Activated naive CD4-positive, alpha-beta T cell treated with anti-CD3 and anti-CD28 coated beads, Interleukin-2, amount 50 U/mL, for 72 hours (primary cell): ENCODE results near the gene ATXN3. TPM values are rescaled to one million over a fixed set of nuclear protein-coding genes. Genes with fewer than 3 reads are reported as not detected.

Experiments used
- ATAC-seq, 2 donors: fragments of 150-1000 bp; cut with Tn5 transposase; 2 replicates each; pipeline ENCODE4 v1.10.0; 2021; ENCODE audit warnings: mild to moderate bottlenecking in 2 of 2, moderate library complexity in 2 of 2
- DNase-seq, 2 donors: peaks; one replicate each; pipeline ENCODE4 v3.0.0; 2021 to 2022; ENCODE audit warnings: low spot score in 2 of 2
- H3K27ac Mint-ChIP-seq, 2 donors: one replicate each; pipeline ENCODE4 v1.8.0; 2022; ENCODE audit warnings: mild to moderate bottlenecking in 2 of 2, mixed read lengths in 2 of 2
- H3K36me3 Mint-ChIP-seq, 2 donors: one replicate each; pipeline ENCODE4 v1.8.0; 2022; ENCODE audit warnings: mixed read lengths in 2 of 2
- H3K9me3 Mint-ChIP-seq, 2 donors: one replicate each; pipeline ENCODE4 v1.8.0; 2022; ENCODE audit warnings: mixed read lengths in 2 of 2
- total RNA-seq, 2 donors: library from RNA; stranded (reverse); gene quantifications; one replicate each; pipeline ENCODE4 v1.2.3, GENCODE V29; 2022

Gene ATXN3
- total RNA-seq: 10 to 100 TPM; 35.5 to 45.3 TPM

GRCh38 chr14:92106143-92106926 is at the start of gene ATXN3:
Gene ATXN3, minus strand, starts transcription at chr14:92106582. Its CDS starts 30 bp downstream, at chr14:92106552.
- no peaks in the 10 kb centered on the region for H3K9me3 Mint-ChIP-seq
- peaks cover 0 to 6% of the 10 kb centered on the region in 2 donors for H3K36me3 Mint-ChIP-seq
- peak within 1 kb of the TSS; percentile 91 to 96 for H3K27ac Mint-ChIP-seq
- ATAC-seq (peak; percentile 96 to 97), DNase-seq (peak; percentile 91 to 95)

- DNase-seq (no peak), ATAC-seq (no peak)
- Mint-ChIP-seq H3K9me3 (no peaks in the 10 kb centered on the region), H3K36me3 (peaks cover 11 to 15% of the 10 kb centered on the region in 2 donors), H3K27ac (no peak overlapping the region)
Observed at GRCh38 chr14:92154283-92154942, 48.0 kb upstream of the ATXN3 start.

DNA sequence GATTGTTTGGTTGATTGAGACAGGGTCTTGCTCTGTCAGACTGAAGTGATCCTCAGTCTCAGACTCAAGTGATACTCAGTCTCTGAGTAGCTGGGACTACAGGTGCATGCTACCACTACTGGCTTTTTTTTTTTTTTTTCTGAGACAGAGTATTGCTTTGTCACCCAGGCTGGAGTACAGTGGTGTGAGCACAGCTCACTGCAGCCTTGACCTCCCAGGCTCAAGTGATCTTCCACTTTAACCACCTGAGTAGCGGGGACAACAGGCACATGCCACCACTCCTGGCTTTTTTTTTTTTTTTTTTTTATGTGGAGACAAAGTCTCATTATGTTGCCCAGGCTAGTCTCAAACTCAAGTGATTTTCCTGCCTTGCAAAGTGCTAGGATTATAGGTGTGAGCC is 47.2 kb upstream of the ATXN3 start:
- DNase-seq: no peak
- Mint-ChIP-seq H3K36me3 (peaks cover 11 to 15% of the 10 kb centered on the region in 2 donors), H3K27ac (no peak overlapping the region), H3K9me3 (no peaks in the 10 kb centered on the region)
- no peak for ATAC-seq

- no peaks in the 10 kb centered on the region for H3K9me3 Mint-ChIP-seq
- peaks cover 20 to 35% of the 10 kb centered on the region in 2 donors for H3K36me3 Mint-ChIP-seq
- no peak overlapping the region for H3K27ac Mint-ChIP-seq
- ATAC-seq (no peak), DNase-seq (no peak)
Observed at GRCh38 chr14:92144708-92145107, 38.3 kb upstream of the ATXN3 start.

- ATAC-seq (no peak), DNase-seq (no peak)
- H3K36me3 Mint-ChIP-seq: peaks cover 20 to 35% of the 10 kb centered on the region in 2 donors
- no peak overlapping the region for H3K27ac Mint-ChIP-seq
- no peaks in the 10 kb centered on the region for H3K9me3 Mint-ChIP-seq
Observed at GRCh38 chr14:92143962-92144361, 37.6 kb upstream of the ATXN3 start.

GRCh38 chr14:92143309-92143708 is 36.9 kb upstream of the ATXN3 start:
- ATAC-seq (no peak), DNase-seq (no peak)
- no peak overlapping the region for H3K27ac Mint-ChIP-seq
- H3K9me3 Mint-ChIP-seq: no peaks in the 10 kb centered on the region
- peaks cover 20 to 41% of the 10 kb centered on the region in 2 donors for H3K36me3 Mint-ChIP-seq

DNA sequence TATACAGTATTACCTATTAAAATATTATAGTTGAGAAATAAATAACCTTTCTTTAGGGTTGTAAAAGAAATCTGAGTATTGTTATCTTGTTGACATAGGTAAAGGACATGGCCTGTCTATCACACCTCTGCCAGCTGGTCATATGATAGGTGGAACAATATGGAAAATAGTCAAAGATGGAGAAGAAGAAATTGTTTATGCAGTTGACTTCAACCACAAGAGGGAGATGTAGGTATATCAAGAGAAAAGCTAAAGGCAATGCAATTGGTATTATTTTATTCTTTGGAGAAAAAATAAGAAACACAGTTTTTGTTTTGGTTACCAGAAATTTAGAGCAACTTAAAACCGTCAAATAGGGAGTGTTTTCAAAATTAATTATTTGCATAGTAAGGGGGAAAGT is 28.9 kb upstream of the ATXN3 start:
- no peak overlapping the region for H3K27ac Mint-ChIP-seq
- peaks cover 6 to 14% of the 10 kb centered on the region in 2 donors for H3K36me3 Mint-ChIP-seq
- H3K9me3 Mint-ChIP-seq: no peaks in the 10 kb centered on the region
- ATAC-seq (no peak), DNase-seq (no peak)

DNA sequence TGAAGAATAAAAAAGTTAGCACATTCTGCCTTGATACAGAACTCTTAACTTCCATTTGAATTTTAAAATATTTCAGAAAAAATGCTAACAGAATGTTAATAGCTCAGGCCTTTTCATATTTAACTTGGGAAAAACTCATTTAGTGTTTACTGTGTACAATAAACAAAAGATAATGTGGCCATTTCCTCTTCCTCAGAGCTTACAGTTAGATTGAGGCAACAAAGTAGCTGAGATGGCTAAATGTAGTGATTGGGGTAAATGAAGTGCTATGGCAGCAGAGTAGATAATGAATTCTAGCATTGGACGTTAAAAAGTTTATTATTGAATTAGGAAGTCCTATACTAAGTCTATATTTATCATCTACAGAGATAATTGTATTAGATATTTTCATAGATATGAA is 28.1 kb upstream of the ATXN3 start:
- DNase-seq (no peak), ATAC-seq (no peak)
- Mint-ChIP-seq H3K36me3 (peaks cover 6 to 14% of the 10 kb centered on the region in 2 donors), H3K9me3 (no peaks in the 10 kb centered on the region), H3K27ac (no peak overlapping the region)

DNA sequence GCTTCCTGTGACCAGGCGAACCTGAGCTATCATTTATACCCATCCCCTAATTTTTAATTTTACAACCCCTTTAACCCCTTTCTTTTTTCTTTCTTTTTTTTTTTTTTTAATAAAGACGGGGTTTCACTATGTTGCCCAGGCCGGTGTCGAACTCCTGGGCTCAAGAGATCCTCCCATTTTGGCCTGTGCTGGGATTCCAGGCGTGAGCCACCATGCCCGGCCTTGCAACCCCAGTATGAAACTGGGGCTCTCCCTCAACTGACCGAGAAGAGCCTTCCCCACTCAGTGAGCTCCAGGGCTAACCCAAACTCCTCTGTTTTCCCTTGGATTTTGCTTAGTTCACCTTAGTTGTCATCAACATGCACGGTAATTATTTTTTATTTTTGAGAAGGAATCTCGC is 16.4 kb upstream of the ATXN3 start:
- Mint-ChIP-seq H3K27ac (peak overlapping the region; percentile 98 to 100), H3K36me3 (peaks cover 20 to 31% of the 10 kb centered on the region in 2 donors), H3K9me3 (no peaks in the 10 kb centered on the region)
- DNase-seq (no peak), ATAC-seq (no peak)

- Mint-ChIP-seq H3K36me3 (peaks cover 16 to 27% of the 10 kb centered on the region in 2 donors), H3K27ac (peak overlapping the region; percentile 98 to 100), H3K9me3 (no peaks in the 10 kb centered on the region)
- DNase-seq (no peak), ATAC-seq (peak in 1 of 2 donors; percentile 13)
Observed at GRCh38 chr14:92122351-92122677, 15.9 kb upstream of the ATXN3 start.

DNA sequence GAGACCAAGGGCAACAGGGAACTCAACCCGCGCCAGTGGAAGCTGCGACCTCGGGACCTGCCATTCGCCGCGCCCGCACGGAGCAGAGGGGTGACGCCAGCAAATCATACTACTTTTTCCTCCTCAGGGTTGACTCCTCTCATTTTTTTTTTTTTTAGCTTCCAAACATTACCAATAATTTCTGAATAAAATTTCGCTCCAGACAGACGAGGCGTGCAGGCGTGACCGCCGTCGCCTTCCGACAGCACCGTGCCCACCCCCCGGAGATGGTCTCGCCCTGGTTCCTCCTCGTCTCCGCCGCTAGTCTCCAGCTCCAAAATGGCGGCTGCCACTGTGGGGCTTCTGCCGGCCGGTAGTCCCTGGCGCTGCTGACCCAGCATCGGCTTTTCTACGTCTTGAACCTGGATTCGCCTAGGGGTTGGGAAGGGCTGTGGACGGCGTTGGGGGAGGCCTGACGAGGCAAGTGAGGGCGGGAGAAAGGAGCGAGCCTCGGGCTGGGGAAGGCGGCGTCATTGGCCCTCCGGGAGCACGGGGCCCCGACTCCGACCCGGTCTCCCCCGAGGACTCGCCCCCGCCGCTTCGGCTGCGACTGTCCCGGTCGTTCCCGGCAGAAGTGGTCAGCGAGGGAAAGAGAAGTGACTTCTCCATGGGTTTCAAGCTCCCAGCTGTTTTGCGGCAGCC is 15.4 kb upstream of the ATXN3 start, which contains the start of the genes CPSF2 and NDUFB1:
CPSF2 (plus strand) TSS at position 300 of the 681 bp plus-strand sequence. CDS start 9,016 bp downstream, outside the sequence.
NDUFB1 (minus strand) TSS at position 37 of the 681 bp plus-strand sequence. CDS start 4,069 bp downstream, outside the sequence.
- peak; percentile 86 to 87 for DNase-seq
- peak; percentile 90 to 92 for ATAC-seq
- Mint-ChIP-seq H3K36me3 (peaks cover 14 to 22% of the 10 kb centered on the region in 2 donors), H3K9me3 (no peaks in the 10 kb centered on the region), H3K27ac (peak within 1 kb of the TSS; percentile 98 to 100)

DNA sequence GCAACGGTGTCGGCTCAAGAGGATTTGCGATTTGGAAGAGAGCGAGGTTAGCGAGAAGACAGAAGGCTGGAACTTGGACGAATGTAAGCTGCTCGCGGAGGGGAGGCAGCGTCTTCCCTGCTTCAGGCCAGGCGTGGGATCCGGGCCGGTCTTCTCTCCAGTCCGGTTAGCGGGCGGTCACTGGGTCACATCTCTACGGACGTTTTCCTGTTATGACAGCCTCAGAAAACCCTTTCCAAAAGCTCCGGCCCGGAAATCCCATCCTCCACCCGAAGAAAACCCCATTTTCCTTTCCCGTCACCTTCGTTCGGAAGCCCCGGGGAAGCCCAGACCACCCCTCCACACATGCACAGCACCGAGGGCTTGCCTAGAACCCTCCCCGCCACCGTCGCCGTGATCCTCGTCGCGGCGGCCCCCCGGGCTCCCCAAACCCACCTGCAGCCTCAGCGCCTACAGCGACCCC is 14.9 kb upstream of the ATXN3 start:
- Mint-ChIP-seq H3K9me3 (no peaks in the 10 kb centered on the region), H3K27ac (peak overlapping the region; percentile 98 to 100), H3K36me3 (peaks cover 15 to 21% of the 10 kb centered on the region in 2 donors)
- ATAC-seq (peak; percentile 26 to 47), DNase-seq (no peak)

GRCh38 chr14:92109490-92109889 is 3.1 kb upstream of the ATXN3 start:
- ATAC-seq (no peak), DNase-seq (no peak)
- peak overlapping the region; percentile 75 to 91 for H3K27ac Mint-ChIP-seq
- no peaks in the 10 kb centered on the region for H3K9me3 Mint-ChIP-seq
- peaks cover 0 to 6% of the 10 kb centered on the region in 2 donors for H3K36me3 Mint-ChIP-seq

DNA sequence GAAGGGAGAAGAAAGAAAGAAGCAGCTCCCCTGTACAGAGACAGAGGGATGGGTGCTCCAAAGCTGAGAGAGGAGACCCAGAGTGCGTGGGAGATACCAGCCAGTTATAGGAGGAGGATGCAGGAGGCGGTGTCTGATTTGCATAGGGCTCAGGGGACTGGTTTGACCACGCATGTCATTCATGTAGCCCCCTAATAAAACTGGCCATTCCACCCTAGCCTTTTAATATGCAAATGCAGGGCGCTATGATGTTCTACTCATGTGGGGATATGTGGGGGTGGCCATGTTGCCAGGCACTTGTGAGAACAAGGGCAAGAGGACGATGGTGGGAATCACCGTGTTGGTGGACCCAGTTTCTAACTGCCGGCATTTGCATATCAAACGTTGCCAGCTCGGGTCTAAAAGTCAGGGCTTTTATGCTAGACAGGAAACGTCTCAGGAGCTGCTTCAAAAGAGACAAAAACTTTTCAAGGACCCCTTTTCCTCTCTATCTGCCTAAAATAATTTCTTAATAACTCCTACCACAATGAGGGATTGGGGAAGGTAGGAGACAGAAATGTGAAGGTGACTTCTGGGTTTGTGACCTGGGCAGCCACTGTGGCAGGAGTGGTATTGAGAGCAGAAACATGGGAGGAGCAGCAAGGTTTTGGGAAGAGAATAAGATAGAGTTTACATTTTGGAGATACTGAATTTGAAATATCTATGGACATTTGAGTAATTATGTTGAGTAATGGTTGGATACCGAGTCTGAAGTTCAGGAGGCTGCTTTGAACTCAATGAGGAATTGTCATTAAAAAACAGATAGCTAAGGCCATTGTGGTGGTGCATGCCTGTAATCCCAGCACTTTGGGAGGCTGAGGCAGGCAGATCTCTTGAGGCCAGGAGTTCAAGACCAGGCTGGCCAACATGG is 2.2 kb upstream of the ATXN3 start:
- Mint-ChIP-seq H3K27ac (peak overlapping the region in 1 of 2 donors; percentile 91), H3K9me3 (no peaks in the 10 kb centered on the region), H3K36me3 (peaks cover 0 to 6% of the 10 kb centered on the region in 2 donors)
- ATAC-seq (no peak), DNase-seq (no peak)

DNA sequence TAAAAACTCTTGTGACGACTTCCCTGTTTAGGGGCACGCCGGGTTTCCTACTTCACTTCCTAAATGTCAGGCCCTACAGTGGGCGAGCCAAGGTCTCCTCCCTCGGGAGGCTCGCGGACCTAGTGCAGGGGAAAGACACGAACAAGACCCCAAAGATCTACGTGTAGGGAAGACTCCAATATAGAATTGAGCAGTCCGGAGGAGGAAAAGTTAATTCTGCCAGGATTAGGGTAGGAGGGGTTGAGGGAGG is 564 bp downstream of the ATXN3 start:
- Mint-ChIP-seq H3K27ac (peak overlapping the region; percentile 90 to 96), H3K36me3 (peaks cover 0 to 6% of the 10 kb centered on the region in 2 donors), H3K9me3 (no peaks in the 10 kb centered on the region)
- DNase-seq (peak in 1 of 2 donors; percentile 20), ATAC-seq (peak in 1 of 2 donors; percentile 25)
